ENCODE data around the gene ATXN1.
A peak's percentile ranks its signal among the peaks of the same experiment; 100 is the strongest.

The ATXN1 gene

DNA sequence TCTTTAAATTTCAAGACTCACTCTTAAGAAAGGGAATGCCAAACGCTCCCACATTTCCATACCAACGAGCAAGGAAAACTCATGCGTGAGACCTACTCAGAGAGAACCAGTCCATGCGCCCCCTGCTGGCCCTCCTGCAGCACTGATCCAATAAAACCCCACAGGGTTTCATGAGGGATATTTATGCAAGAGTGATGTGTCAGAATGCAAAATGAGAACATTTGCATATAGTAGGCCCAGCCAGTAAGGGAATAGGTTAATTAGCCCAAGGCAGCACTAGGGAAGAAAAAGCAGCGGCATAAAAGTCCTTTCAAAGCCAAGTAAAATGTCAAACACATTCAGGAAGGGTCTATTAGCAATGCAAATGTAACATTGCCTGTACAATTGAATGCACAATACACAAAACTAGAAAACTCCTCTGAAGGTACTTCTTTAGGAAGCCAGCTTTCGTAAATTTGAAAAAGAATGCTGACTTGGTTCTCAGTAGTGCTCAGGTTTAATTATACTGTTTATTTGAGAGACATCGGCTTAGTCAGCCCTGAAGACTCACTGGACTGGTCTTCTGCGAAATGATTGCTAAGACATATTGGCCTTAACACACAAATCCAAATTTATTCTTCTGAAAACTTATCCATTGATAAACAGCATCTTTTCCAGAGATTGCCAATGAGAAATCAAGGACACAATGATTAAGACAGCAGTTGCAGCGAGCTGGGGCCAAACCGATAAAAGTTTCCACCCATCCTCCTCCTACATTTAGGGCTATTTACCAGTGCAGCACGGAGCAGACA is 429.7 kb downstream of the ATXN1 start:
- DNase-seq (ENCODE audit: low spot score) = peak; percentile 71

DNA sequence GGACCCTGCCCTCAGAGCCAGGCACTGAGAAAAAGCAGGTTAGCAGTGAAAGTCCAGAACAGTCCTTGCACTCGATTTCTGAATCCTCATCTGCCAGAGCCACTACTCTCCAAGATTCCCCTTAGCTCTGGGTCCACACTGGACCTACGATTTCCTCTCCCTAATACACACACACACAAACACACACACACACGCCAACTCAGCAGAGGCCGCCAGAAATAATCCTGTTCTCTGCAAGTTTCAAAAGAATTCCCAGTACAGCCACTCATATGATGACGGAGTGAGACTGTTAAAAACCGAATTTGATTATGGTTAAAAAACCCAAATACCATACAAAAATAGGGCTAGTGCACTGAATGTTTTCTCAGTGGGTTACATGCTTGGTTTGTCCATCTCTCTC is 432.0 kb downstream of the ATXN1 start:
- no peak for DNase-seq (ENCODE audit: low spot score)

DNA sequence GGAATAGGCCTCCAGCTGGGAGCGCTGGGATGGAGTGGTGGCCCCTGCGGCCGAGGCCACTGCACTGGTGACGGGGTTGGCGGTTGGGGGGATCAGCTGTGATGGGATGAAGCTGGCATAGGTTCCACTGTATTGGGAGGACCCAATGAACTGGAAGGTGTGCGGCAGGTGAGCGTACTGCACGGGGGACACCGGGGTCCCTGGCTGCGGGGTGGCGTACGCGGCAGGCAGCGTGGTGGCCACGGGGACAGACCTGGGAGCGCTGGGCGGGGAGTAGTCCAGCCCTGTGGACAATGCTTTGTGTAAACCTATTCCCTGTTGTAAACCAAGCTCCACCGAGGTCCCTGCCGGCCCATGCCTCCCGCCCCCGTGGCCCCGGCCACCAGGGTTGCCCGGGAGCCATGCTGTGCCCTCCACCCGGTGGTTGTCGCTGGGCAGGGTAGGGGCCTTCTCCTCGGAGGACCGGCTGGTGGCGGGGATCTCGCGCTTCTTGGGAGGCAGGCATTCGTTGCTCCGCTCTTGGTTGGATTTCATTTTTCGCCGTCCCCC is 433.4 kb downstream of the ATXN1 start:
- no peak for DNase-seq (ENCODE audit: low spot score)

DNA sequence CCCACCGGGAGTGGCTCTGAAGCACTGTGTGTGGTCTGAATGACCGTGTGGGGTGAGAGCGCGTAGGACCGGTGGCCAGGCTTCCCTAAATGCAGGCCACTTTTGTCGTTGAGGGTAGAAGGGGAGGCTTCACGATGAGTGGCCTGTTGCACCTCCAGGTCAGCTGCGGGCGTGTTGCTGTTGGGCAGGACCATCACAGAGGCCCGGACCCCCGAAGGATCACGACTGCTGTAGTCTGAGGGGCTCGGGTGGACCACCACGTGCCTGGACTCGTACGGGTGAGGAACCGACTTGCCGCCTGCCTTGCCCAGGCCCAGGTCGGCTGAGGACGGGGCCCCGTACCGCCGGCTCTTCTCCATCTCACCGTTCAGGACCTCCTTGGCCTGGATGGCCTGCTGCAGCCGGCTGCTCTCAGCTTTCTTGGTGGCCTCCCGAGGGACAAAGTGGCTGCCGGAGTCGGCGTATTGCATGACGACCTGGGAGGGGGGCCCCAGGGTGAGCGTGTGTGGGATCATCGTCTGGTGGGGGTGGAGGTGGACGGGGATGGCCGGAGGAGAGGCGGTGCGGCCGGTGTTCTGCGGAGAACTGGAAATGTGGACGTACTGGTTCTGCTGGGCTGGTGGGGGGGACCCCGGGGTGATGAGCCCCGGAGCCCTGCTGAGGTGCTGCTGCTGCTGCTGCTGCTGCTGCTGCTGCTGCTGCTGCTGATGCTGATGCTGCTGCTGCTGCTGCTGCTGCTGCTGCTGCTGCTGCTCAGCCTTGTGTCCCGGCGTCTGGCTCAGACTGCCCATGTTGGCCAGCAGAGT is 434.1 kb downstream of the ATXN1 start:
- DNase-seq (ENCODE audit: low spot score) = no peak

DNA sequence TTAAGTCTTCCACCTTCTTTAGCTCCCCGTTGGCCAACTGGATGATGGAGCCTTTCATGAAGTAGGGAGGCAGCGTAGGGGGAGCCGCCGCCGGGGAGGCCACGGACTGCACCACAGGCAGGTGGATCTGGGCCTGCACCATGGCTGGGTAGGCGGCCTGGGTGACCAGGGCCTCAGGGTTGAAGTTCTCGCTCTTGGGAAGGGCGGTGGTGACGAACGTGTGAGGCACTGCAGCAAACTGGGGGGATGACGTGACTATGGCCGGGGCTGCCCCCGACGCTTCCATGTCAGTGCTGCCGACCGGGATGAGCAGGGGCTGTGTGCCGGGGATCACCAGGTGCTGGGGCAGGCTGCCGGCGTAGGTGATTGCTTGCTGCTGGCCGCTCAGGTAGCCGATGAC is 434.7 kb downstream of the ATXN1 start:
- no peak for DNase-seq (ENCODE audit: low spot score)

DNA sequence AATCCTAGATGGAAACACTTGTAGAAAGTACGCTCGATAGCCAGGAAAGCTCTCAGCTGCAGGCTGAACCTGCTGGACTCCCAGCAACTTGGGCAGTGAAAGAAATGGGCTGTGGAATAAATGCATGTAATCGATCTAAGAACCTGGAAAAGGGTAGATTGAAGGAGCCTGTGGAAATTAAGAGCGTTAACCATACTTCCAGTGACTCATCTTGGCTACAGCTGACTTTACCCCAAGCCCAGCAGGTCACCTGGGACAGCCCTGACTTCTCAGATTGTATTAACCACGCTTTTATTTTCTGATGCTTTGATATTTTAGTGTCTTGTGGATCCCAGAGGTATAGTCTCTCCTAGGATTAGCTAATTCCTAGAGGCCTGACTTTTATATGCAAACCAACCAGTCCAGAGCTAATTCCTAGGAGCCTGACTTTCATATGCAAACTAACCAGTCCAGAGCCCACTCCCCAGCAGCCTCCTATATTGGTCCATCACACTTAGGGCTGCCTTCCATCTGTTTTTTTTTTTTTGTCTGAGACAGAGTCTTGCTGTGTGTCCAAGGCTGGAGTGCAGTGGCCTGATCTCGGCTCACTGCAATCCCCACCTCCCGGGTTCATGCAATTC is 436.5 kb downstream of the ATXN1 start:
- DNase-seq (ENCODE audit: low spot score) = no peak

DNA sequence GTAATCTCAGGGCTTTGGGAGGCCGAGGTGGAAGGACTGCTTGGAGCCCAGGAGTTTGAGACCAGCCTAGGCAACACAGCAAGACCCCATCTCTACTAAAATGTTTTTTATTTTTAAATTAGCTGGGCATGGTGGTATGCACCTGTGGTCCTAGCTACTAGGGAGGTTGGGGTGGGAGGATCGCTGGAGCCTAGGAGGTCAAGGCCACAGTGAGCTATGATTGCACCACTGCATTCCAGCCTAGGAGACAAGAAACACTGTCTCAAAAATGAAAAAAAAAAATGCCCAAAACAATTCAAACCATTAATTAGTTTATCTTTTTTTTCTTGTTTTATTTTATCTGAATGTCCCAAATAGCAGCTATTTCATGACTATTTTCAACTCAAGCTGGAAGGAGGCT is 437.1 kb downstream of the ATXN1 start:
- DNase-seq (ENCODE audit: low spot score) = no peak

DNA sequence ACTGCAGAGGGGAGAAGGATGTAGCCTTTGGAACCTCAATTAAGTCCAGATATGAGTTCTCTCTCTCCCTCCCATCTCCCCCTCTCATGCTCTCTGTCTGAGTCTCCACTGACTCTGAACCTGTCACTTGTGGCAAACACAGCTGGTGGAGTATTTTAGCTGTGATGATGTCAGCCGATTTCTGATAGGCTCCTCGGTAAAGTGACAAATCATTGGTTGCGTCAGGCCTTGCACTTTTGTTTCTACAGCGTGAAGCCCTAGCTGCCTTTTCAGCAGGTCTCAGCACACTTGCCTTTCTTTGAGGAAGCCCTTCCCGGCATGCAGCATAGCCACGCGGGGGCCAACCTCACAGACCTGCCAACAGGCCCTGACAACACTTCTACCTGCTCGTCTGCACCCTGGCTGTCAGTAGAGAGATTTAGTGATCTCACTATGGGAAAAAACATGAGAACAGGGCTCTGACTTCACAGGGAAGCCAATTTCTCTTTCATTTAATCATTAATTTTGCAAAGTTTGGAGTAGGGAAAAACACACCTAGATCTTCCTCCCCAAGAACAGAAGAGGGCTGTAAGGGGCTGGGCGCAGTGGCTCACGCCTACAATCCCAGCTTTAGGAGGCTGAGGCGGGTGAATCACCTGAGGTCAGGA is 438.5 kb downstream of the ATXN1 start:
- DNase-seq (ENCODE audit: low spot score) = no peak

DNA sequence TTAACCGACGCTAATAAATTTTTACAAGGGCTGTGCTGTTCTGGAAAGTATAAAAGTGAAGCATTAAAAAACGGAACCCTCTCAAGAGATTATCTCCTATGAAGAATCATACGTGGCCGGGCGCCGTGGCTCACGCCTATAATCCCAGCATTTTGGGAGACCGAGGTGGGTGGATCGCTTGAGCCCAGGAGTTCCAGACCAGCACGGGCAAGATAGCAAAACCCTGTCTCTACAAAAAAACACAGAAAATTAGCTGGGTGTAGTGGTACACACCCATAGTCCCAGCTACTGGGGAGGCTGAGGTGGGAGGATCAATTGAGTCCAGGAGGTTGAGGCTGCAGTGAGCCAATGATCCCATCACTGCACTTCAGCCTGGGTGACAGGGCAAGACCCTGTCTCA is 439.4 kb downstream of the ATXN1 start:
- DNase-seq (ENCODE audit: low spot score) = no peak

DNA sequence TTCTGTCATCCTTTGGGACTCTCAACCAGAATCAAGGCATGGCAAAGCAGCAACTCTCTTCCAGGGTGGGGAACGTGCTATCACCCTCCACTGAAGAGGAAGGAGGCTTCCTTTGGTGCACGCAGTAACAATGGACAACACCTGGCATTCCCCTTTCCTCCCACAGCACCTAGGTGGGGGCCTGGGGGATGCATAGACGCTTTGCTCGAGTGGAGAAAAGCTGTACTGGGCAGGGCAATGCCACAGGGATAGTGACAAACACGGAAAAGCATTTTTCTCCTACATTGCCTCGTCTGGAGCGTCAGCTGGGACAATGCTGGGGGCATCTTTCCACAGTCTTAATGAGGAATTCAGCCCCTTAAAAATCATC is 439.9 kb downstream of the ATXN1 start:
- no peak for DNase-seq (ENCODE audit: low spot score)

DNA sequence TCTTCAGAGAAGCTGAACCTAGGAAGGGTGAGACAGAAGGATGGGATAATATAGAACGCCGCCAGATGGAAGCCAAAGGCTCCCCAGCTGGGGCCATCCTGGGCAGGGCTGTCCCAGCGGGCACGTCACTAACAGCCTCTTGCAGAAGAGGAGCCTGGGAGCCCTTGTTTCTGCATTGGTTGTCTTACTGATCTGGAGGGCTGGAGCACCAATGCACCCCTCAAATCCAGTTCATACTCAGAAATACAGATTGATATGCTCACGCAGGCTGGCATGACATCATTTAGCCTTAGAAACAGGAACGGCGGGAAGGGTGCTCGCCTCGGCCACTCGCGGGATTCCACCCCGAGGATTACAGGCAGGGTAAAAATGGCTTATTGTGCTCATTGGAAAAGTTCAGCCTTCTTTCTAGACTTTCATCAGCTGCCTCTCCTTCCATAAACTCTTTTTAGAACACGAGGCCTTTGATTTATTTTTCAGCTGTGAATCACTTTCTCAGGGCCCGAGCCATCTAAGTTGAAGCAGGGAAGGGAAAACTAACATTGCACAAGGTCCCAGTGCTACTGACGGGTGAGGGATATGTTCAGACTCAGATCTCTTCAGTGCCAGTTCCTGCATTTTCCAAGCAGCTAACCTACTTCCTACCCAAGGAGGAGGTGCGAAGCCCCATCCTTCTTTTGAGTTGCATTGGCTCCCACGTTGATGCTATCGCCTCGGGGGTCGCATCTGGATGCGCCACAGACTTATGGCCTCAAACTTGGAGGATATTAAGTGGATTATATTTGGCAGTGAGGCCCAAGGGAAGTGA is 440.5 kb downstream of the ATXN1 start:
- DNase-seq (ENCODE audit: low spot score) = no peak

DNA sequence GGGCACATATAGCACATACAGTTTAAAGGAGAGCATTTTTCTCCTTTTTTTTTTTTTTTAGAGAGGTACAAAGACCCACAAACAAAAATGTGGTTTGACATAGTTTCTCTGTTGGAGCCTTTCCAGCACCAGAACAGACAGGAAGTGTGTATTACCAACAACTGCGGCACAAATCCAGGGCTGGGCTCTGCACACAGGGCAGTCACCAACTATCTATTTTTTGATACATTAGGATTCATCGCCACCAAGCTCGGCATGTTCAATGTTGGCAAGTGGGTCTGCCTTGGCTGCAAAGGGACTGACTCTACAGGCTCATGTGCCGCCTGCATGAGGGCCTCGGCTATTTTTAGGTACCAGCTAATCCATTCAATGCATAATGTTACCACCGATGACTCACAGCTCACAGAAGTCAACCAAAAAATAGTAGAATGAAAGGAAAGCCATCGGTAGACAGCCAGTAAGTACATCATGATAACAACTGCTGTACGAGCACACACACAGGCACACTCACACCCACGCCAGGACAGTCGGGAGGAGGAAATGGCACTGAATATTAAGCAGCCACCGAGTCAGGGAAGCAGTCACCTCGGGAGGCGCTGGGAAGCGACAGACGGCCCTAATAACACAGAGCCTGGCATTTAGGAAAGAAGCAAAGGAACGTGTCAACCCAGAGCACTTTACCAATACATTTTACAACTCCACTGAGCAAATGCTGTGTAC is 441.3 kb downstream of the ATXN1 start:
- peak; percentile 93 for DNase-seq (ENCODE audit: low spot score)

DNA sequence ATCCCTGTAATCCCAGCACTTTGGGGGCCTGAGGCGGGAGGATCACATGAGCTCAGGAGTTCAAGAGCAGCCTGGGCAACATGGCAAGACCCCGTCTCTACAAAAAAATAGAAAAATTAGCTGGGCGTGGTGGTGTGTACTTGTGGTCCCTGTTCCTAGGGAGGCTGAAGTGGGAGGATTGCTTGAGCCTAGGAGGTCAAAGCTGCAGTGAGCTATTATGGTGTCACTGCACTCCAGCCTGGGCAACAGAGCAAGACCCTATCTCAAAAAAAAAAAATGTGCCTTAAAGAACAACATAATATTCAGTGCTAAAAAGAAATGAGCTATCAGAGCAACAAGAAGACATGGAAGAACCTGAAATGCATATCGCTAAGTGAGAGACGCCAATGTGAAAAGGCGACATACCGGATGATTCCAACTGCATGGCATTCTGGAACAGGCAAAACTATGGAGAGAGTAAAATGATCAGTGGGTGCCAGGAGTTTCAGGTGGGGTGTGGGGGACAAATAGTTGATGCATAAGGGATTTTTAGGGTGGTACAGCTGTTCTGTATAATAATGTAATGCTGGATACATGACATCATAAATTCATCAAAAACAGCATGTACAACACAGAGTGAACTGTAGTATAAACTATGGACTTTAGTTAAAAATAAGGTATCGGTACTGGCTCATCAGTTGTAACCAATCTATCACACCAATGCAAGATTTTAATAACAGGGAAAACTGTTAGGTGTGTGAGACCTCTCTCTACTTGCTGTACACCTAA is 442.1 kb downstream of the ATXN1 start:
- DNase-seq (ENCODE audit: low spot score) = no peak

DNA sequence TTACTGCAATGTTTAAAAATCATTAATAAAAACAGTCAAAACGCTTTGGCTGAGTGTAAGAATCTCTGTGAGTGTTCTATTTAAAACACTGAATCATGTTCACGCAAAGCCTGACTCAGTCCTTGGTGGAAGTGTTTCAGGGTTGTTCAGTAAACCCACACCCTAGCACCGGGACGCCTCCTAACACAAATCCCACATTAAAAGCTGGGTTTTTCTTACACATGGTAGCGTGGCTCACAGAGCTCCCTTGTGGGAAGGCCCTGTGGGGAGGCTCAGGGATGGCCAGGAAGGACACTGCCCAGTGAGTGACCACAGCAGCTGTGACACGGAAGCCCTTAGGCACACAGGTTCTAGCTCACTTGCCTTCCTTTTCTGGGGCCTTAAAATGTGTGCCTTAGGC is 442.7 kb downstream of the ATXN1 start:
- DNase-seq (ENCODE audit: low spot score) = no peak

DNA sequence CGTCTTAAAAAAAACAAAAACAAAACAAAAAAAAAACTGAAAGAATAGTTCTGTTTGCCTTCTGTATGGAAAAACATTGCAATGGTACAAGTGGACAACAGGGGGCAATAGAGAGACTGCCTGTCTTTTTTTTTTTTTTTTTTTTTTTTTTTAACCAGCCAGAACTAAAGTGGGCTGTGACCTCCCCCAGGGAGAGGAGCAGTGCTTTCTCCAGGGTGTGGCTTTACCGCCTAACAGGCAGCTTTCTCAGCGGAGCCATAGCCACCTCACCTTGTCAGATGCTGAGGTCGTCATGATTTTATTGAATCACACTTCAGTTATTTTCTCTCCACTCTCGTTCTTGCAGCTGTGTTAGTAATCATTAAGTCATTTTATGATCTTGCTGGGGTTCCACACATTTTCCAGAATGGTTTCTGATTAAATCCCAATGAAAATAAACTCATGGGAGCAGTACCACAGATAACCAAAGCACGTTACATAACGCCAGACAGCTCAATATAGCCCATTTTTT is 444.5 kb downstream of the ATXN1 start:
- DNase-seq (ENCODE audit: low spot score) = no peak

DNA sequence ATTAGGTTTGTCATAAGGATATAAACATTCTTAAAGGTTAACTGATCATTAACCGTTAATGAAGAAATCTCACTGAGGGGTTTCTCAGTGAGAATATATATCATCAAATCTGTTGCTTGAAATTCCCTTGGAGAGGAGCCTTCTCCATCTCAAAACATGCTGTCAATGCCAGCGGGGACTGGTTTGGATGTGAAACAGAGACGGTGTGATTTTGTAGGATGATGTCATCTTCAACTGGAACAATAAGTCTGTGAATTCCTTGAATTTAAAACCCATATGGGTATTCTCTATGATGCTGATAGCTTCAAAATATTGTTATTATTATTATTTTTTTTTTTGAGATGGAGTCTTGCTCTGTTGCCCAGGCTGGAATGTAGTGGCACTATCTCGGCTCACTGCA is 447.0 kb downstream of the ATXN1 start:
- DNase-seq (ENCODE audit: low spot score) = no peak

DNA sequence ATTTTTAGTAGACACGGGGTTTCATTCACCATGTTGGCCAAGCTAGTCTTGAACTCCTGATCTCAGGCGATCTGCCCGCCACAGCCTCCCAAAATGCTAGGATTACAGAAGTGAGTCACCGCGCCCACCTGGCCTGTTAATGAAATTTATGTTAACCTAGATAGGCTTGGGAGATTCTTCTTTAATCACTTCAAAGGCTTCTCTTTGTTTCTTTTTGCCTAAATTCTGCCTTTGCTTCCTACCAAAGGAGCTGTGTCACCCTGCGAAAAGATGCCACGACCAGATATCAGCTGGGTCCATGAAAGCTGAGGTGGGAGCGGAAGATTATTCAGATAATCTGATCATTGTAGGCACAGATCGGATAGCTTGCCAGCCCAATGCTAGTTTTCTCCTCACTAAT is 447.5 kb downstream of the ATXN1 start:
- no peak for DNase-seq (ENCODE audit: low spot score)

DNA sequence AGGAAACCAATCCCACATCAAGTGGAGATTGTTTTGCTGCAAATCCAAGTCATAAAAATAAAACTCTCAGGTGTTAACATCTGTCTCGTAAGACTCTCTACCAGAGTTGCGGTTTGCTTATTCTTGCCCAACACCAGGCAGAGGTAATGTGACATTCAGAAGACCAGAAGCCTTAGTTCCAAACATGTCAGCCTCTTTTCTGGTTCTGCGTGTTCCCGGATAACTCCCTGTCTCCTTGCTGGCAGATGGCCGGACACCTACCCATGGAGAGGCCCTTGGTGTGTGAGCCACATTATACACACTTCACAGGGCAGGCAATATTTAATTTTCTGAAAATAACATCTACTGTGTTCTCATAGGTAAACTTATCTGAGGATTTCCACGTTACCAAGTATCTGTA is 449.5 kb downstream of the ATXN1 start:
- DNase-seq (ENCODE audit: low spot score) = no peak

DNA sequence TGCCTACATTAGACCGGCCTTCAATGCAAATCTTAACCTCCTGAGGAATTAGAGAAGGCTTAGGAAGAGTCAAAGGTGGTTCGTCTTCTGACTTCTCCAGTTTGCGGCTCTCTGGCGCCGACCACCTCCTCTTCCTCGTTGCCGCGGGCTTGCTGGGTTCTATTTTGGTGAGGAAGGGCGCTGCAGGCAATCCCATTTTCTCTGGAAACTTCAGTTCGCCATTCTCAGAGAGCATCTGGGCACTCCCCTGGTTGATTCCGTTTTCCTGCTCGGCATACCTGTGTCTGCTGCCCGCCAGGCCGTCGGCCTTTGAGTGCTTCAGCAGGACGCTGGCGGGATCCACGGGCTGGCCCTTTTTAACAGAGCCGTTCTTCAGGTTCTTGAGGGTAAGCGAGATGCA is 454.9 kb downstream of the ATXN1 start:
- DNase-seq (ENCODE audit: low spot score) = no peak

DNA sequence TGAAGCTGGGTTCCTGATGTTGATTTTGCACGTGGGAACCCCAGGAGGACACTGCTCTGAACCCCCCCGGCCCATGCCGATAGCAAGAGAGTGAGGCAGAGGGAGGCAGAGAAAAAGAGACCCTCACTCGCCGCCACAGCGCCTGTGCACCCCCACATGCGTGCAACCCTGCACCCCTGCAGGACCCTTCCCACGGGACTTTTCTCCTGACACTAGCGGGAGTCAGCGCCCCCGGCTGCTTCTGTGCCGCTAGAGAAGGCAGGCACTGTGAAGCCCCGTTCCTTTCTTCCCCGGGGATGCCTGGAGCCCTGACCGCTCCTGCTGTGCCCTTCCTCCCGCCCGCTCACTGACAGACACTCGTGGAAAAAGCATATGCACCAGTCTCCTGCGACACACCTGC is 455.5 kb downstream of the ATXN1 start:
- no peak for DNase-seq (ENCODE audit: low spot score)
